NCI-H2107 (cell line): Measurements from ENCODE around the gene SHROOM2.

Experiments
- DNase-seq: peaks from one replicate; lab custom pipeline; 2025; lab: John Stamatoyannopoulos, UW

SHROOM2 gene

GRCh38 chrX:9865804-9866472 lies 79.7 kb downstream of the SHROOM2 start:
- DNase-seq, result no peak

DNA sequence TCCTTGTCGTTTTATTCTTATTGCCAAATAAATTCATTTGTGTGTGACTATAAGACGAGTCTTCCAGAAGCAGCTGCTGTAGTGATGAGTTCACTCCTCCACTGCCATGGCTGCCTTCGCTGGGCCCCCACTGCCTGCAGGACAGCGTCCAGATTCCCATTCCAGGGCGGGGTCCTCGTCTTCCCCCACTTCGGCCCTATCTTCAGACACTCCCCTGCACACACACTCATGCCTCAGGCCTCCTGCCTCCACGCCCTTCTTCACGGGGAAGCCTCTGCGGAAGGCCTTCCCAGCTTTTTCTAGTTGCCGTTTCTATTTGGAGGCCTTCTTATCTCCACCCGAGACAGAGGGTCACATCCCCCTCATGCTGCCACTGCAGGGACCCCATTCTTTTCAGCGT lies 80.4 kb downstream of the SHROOM2 start:
- no peak for DNase-seq

DNA sequence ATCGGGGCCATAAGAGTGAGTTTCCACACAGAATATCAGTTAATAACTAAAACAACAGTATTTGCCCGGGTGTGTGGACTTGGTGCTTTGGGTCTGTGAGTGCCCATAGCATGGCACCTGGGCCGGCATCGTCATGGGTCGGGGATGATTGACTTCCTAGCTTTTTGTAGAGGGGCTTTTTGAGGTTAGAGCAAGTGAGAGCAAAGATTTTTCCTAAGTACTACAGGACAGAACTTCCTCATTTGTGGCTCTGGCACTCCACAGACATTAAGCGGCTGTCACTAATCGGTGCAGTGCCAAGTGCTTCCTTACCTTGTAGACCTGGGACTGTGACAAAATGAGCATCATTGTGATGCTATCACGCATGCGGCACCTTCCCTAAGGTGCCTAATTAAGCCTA lies 81.0 kb downstream of the SHROOM2 start:
- DNase-seq, result no peak

GRCh38 chrX:9867753-9868152 lies 81.5 kb downstream of the SHROOM2 start:
- DNase-seq, result no peak

GRCh38 chrX:9871701-9872268 lies 85.6 kb downstream of the SHROOM2 start:
- no peak for DNase-seq

GRCh38 chrX:9873360-9873759 lies 87.1 kb downstream of the SHROOM2 start:
- DNase-seq, result no peak

DNA sequence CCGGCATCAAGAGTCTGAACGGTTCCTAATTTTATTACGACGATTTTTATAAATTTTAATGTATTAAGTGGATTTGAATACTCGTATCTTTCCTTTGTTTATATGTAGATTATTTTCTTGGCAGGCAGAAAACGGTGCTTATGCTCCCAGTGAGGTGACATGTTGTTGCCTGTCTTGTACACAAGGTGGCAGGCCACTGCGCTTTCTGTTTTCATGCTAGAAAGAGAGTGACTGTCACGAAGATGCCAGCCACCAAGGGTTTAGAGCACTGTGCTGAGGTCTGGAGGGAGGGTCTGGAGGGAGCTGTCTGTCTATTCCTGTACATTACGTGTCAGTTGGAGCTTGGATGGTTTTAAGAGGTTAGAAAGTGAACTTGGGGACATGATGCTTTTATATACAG lies 87.7 kb downstream of the SHROOM2 start:
- DNase-seq, result no peak

DNA sequence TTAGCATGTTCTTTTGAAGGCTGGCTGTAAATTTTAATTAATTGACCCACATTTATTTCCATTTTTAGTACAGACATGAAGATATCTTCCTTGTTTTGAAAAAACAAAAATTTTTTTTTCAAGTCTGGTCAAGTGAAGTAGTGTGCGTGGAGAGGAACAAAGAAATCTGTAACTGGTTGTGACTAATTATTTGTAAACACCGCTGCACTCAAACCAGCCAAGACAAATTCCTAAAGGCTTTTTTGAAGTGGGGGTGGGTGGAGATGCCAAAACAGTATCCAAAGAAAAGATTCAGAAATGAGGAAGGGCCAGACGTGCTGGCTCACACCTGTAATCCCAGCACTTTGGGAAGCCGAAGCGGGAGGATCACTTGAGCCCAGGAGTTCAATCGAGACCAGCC lies 88.3 kb downstream of the SHROOM2 start:
- DNase-seq, result no peak

DNA sequence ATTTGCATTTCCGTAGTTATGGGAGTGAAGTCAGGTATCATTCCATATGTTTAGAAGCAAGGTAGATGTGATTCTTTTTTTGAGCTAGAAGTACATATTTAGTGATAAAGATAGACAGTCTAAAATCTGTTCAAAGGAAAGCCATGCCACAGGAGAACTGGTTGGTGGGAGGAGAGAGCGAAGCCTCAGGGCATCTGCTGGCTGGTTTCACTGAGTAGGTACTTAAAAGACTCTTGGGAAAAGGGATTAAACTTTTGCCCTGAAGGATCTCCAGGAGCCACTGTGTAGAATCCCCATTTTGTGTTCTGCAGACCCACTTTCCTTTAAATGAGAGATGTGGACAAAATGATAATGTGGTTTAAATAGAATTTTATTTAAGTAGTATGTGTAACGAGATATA lies 89.6 kb downstream of the SHROOM2 start:
- DNase-seq, result no peak

GRCh38 chrX:9876201-9876600 lies 90.0 kb downstream of the SHROOM2 start:
- DNase-seq, result no peak

- DNase-seq, result peak; percentile 26
These were observed 92.1 kb downstream of the SHROOM2 start for GRCh38 chrX:9878146-9878820.

DNA sequence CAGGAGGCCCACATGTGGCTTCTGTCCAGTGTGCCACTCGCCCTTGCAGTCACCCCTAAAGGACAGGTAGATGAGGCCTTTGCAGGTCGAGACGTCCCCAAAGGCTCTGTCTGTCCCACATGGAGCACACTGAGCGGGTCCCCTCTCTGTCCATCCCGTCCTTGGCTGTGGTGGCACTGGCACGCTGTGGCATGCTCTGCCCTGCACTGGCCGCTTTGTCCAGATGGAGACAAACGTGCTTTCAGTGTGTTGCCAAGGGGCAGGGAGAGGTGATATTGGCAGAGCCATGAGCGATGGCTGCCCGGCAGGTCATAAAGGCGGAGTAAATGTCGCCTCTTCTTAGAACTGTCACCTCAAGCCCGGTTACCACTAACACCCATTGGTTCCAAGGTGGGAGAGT lies 94.0 kb downstream of the SHROOM2 start:
- no peak for DNase-seq

DNA sequence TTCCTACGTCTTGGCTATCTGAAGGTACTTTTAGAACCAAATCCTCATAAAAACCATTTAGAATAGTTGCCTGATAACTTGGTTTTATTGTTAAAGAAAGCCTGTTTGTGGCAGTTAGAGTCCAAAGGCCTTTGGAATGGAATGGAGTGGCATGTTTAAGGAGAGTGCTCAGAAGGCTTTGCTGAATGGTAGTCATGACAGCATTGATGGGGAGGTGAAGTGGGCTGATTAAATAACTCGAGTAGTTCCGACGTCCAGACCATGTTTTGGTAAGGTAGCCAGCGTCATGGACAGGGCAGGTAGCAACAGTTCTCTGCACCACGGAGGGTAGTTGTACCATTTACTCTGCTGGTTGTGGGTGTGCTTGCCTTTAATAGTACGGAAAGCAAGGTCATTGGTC lies 94.6 kb downstream of the SHROOM2 start:
- no peak for DNase-seq

- DNase-seq, result no peak
These were observed 96.6 kb downstream of the SHROOM2 start for GRCh38 chrX:9882669-9883446.

DNA sequence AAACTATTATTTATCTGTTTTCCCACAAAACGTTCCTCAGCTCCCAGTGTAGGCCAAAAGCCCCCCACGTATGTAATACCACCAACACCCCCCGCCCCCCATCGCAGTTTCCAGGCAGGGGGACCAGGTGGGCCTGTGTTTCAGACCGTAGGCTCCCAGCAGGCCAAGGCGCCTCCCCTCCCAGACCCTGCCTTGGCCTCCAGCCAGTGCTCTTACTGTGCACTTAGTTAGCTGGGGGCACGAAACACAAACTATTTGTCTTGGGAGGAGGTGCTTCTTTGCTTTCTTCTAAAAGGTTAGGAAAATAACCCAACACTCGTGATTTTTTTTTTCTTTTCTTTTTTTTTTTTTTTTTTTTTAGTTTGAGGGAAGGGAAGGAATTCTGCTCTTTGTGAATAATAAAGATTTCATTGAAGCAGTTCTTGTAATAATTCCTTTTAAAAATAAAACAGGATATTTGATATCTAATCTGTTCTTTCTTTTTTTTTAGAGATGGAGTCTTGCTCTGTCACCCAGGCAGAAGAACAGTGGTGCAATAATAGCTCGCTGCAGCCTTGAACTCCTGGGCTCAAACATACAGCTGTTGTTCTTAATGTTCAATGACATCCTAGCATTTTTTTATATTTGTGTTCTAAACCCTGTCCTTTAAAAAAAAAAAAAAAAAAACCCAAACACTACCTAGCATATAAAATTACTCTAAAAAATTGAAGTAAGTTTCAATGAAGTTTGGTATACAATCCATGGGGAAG lies 98.0 kb downstream of the SHROOM2 start:
- DNase-seq, result no peak

DNA sequence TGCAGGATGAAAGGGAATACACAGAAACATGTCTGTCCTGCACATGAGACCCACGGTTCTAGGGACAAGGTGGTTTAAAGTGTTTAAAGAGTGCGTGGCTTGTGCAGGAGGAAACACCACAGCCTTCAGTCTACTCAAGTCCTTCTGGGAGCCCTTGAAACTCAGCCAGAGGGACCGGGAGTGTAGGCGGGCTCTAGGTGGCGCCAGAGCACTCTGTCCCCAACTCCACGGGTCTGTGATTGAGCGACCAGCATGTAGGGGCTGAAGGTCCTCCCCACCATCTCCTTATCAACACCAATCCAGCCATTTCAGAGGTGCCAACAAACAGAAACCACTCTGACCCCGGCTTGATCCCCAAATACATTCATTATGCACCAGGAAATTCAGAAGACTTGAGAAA lies 98.9 kb downstream of the SHROOM2 start:
- DNase-seq, result peak; percentile 55

- DNase-seq, result no peak
These were observed 101.5 kb downstream of the SHROOM2 start for GRCh38 chrX:9887659-9888297.

DNA sequence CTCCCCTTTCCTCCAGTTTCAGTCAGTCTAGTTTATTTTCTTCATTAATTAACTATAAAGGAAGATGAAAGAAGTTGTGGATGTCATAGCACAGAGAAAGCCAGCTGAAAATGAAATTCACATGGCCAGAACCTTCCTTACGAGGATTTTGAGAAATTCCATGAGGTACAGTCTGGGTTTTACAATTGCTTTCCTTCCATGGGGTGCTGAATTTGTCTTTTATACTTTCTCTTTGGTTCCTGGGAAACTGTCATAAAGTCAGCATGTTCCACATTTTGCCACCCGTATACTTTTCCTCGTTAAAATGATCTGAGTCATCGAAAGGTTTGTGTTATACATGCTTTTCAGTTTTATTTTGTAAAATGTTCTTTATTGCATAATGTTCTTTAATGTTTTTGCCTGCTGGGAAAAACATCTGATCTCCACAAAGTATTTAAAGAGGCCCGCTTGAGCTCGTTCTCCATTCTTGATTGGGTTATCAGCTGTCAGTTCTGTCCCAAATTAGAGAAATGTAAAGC lies 102.8 kb downstream of the SHROOM2 start:
- no peak for DNase-seq

DNA sequence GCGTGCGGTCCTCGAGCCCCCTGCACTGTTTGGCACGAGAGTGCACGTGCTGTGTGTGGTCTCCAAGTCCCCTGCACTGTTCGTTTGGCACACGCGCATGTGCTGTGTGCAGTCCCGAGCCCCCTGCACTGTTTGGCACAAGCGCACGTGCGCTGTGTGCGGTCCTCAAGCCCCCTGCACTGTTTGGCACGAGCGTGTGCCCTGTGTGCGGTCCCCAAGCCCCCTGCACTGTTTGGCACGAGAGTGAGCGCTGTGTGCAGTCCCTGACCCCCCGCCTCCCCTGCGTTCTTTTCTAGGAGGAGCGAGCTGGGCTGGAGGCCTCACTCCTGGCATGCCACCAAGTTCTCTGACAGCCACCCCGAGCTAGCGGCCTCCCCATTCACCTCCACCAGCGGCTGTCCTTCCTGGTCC lies 104.5 kb downstream of the SHROOM2 start:
- no peak for DNase-seq

DNA sequence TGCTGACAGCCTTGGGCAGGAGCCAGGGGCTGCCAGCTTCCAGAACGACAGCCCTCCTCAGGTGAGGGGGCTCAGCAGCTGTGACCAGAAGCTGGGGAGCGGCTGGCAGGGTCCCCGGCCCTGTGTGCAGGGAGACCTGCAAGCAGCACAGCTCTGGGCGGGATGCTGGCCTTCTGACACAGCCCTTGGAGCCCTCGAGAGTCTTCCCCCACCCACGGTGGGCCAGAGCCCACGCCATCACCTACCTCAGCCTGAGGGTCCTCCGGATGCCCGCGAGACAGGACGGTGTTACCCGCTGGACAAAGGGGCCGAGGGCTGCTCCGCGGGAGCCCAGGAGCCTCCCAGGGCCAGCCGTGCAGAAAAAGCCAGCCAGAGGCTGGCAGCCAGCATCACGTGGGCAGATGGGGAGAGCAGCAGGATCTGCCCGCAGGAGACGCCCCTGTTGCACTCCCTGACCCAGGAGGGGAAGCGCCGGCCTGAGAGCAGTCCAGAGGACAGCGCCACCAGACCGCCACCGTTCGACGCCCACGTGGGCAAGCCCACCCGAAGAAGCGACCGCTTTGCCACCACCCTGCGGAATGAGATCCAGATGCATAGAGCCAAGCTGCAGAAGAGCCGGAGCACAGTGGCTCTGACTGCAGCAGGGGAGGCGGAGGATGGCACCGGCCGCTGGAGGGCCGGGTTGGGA lies 109.1 kb downstream of the SHROOM2 start:
- no peak for DNase-seq

- DNase-seq, result no peak
These were observed 111.5 kb downstream of the SHROOM2 start for GRCh38 chrX:9897761-9898161.
